Hematopoietic multipotent progenitor cell treated with erythropoietin and hydrocortisone succinate and interleukin-3 and kit ligand, for 17 days (in vitro differentiated cells): Measurements from ENCODE around the gene MTA1.

Experiments used
- DNase-seq: peaks from one replicate; pipeline ENCODE4 v3.0.0-alpha.2; 2015; ENCODE audit warnings: low spot score

Gene MTA1

DNA sequence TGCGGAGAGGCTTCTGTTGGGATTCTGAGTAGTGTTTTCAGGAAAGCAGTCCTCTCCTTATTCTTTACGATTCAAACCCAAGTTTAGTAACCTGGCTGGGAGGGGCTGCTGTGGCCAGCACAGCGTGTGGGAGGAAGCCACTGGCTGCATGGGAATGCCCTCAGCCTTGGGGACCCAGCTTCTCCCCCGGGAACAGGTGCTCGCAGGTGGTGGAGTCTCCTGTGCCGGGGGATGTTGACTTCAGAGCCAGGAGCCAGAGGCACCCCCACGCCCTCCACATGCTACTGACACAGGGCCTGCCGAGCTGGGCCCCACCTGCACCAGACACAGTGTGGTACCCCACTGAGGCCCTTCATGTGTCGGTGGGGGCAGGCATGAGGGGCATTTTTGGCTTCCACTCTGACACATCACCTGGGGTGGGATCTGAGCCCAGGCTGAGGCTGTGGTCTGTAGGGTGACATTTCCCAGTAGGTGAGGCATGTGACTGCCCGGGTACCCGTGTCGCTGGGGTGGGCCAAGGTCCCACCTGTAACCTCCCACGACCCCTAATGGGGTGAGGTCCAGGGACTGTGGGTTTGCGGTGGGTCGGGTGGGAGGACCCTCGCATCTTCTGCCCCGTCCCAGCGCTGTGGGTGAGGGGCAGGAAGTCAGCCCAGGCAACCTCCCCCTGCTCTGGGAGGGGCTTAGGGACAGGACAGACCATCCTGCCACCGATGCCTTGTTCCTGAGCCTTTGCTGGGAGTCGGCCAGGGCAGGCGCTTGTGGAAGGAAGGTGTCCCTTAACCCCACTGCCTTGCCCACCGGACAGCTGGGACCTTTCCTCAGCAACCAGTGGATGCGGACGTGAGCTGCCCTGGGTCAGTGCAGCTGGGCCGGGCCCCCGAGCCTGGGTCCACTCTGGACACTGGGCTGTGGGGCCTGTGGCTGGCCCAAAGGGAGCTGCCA is 26.5 kb downstream of the MTA1 start:
- DNase-seq = no peak

- DNase-seq = no peak
These were observed 27.3 kb downstream of the MTA1 start for GRCh38 chr14:105446971-105447370.

GRCh38 chr14:105447651-105448640 is 28.3 kb downstream of the MTA1 start:
- no peak for DNase-seq

- DNase-seq = peak; percentile 67
These were observed 29.1 kb downstream of the MTA1 start for GRCh38 chr14:105448706-105449111.

GRCh38 chr14:105449276-105450122 is 29.9 kb downstream of the MTA1 start:
- no peak for DNase-seq

DNA sequence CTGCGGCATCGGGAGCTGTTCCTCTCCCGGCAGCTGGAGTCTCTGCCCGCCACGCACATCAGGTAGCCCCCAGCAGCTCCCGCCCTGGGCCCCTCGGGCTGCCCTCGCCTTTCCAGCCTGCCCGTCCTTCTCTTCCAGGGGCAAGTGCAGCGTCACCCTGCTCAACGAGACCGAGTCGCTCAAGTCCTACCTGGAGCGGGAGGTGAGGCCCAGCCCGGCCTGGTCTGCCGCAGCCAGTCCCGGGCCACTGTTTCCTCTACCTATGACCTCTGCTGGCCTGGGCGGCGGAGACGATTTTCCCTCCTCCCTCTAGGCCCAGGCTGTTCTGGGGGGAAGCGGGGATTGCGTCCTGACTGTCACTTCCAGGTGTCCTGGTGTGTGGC is 30.5 kb downstream of the MTA1 start:
- DNase-seq = no peak

DNA sequence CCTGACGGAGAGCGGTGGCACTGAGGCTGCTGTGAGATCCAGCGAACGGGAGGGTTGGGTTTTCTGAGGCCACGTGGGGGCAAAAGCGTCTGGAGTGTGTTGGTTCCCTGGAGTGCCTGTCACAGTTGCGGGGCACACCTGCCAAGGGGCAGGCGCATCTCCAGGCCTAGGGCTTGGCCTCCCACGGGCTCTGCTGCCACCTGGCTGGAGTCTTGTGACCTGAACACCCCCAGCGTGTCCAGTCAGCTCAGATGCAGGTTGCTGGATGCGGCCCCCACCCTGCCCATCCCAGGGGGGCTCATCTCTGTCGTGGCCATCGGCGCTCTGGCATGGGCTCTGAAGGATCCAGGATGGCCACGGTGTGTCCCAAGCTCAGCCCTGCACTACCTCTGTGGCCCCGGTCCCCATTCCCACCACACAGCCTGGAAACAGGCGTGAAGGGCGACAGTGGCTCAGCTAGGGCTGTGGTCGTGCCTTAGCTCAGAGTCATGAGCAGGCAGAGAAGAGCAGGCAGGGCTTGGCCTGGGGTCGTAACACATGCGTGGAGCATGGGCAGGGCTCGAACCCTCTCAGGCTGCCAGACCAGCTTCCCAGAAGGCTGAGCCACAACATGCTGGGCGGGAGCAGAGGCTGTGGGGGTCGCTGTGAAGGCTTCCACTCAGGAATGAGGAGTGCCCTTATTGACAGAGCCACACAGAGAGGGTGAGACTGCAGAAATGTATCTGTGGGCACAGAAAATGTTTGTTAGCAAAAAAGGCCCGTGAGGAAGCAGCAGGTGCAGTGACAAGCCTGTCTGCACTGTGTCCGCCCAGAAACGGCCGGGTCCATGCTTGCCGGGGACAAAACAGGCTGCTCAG is 31.5 kb downstream of the MTA1 start:
- DNase-seq = no peak

GRCh38 chr14:105452963-105453362 is 33.3 kb downstream of the MTA1 start:
- no peak for DNase-seq

- no peak for DNase-seq
These were observed 34.2 kb downstream of the MTA1 start for GRCh38 chr14:105453847-105454246.

GRCh38 chr14:105455086-105455640 is 35.5 kb downstream of the MTA1 start:
- no peak for DNase-seq

- no peak for DNase-seq
These were observed 36.4 kb downstream of the MTA1 start for GRCh38 chr14:105455766-105456660.

DNA sequence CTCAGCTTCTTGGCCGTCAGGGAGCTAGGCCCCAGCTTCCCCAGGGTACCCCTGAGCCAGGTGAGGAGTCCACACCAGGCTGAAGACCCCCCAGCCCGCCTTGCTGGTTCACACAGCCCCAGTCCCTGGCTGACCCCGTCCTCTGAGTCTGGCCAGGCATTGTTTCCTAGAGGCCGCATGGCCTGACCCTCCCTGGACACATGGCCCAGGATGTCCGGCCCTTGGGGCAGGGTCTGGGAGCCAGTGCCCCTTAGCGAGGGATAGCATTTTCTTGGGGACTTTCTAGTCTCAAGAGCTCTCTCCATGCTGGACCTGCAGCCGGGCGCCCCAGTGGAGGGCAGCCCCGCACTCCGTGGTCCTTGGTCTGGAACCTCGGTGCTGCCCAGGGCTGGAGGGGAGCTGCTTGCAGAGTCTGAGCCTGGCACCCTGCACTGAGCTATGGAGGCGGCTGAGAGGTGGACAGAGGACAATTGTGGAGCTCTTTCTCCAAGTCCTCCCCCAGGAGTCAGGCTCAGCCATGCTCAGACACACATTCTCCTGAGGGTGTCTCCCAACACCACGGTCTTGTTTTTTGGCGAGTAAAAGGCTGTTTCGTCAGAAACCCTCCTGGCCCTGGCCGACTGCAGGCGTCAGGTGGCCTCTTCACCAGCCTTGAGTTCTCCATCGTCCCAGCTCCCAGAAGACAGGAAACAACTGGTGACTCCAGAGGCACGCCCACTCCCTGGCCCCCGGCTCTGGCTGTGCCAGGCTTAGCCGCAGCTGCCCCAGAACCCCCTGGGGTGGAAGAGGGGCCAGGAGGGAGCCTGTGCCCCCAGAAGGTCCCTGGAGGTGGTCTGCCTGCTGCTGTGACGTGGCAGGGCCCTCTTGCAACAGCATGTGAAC is 37.4 kb downstream of the MTA1 start:
- DNase-seq = no peak

- DNase-seq = no peak
These were observed 38.4 kb downstream of the MTA1 start for GRCh38 chr14:105458010-105458409.

GRCh38 chr14:105458571-105458970 is 38.9 kb downstream of the MTA1 start:
- no peak for DNase-seq

DNA sequence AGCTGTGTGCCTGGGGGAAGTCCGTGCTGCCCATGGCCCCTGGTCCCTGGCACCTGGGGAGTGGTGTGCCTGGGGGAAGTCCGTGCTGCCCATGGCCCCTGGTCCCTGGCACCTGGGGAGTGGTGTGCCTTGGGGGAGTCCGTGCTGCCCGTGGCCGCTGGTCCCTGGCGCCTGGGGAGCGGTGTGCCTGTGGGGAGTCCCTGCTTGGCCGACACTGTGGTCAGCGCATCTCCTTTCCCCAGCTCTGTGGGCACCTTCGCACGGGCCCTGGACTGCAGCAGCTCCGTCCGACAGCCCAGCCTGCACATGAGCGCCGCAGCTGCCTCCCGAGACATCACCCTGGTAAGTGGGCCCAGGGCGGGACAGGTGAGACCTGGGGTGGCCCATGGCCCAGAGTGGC is 40.5 kb downstream of the MTA1 start:
- no peak for DNase-seq

- no peak for DNase-seq
These were observed 41.0 kb downstream of the MTA1 start for GRCh38 chr14:105460616-105461015.

DNA sequence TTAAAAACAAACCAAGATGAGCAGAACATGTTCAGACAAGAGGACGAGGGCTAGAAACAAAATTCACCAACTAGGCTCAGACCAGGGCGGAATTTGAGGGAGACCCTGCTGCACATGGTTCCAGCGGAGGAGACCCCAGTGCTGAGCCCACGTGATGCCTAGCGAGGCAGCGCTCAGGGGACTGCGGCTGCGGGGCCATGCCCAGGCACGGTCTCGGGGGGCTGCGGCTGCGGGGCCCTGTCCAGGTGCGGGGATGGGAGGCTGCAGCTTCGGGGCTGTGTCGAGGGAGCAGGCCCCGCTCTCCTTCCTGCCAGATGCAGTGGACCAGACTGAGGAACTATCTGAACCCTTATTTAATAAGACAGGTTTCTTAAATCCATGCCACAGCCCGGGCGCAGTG is 42.3 kb downstream of the MTA1 start:
- no peak for DNase-seq

- no peak for DNase-seq
These were observed 44.9 kb downstream of the MTA1 start for GRCh38 chr14:105464501-105464900.
